Measurements from ENCODE around the gene LRRC59. TPM values are rescaled to one million over a fixed set of nuclear protein-coding genes. Genes with fewer than 3 reads are reported as not detected.

Gene LRRC59
- total RNA-seq, 2 experiments from 2014 or later, result 60.8 to 68.5 TPM

DNA sequence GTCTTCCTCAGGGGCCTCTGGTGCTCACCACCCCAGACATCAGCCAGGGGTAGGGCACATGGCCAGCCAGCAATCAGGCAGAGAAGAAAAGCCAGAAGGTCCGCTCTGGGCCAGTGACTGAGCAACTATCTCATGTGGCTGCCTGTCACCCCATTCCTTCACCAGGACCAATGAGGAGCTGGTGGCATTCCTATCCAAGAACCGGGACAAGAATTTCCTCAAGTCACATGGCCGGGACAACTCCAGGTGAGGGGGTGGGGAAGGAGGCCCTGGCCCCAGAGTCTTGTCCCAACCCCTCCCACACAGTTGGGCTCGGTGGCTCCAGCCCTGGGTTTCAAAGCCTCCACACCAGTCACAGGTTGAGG lies 42.0 kb downstream of the LRRC59 start:
- Mint-ChIP-seq H3K9me3 (no peaks in the 10 kb centered on the region), H3K4me3 (no peak overlapping the region), H3K27me3 (no peaks in the 10 kb centered on the region), H3K36me3 (ENCODE audit: low read depth) (peaks cover 13% of the 10 kb centered on the region), H3K4me1 (peaks cover 2% of the 10 kb centered on the region), H3K27ac (no peak overlapping the region)
- DNase-seq, result no peak
- POLR2A ChIA-PET, result no interaction called here
- CTCF ChIA-PET, result no interaction called here

DNA sequence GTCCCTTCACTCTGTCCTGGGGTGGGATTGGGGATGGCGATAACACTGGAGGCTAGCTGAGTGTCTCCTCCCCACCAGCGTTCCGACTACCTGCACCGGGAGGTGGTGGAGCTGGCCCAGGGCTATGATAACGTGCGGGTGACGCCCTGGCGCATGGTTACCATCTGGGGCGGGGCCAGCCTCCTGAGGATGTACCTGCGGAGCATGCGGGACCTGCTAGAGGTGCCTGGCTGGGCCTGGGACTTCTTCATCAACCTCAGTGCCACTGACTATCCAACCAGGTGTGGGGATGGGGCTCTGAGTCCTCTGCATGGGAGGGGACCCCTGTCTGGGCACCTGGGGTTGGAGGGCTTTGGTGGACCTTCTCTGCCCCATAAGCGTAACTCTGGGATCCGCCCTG lies 42.5 kb downstream of the LRRC59 start:
- DNase-seq, result no peak
- POLR2A ChIA-PET, result no interaction called here
- peaks cover 13% of the 10 kb centered on the region for H3K36me3 Mint-ChIP-seq (ENCODE audit: low read depth)
- H3K27me3 Mint-ChIP-seq, result no peaks in the 10 kb centered on the region
- no peak overlapping the region for H3K4me3 Mint-ChIP-seq
- no peaks in the 10 kb centered on the region for H3K9me3 Mint-ChIP-seq
- CTCF ChIA-PET, result interaction anchor here (1.6 kb wide), 1 partner anchor 43 kb away, joined by 5 read pairs; the partner anchor contains the start of gene LRRC59
- H3K27ac Mint-ChIP-seq, result no peak overlapping the region
- peaks cover 2% of the 10 kb centered on the region for H3K4me1 Mint-ChIP-seq

DNA sequence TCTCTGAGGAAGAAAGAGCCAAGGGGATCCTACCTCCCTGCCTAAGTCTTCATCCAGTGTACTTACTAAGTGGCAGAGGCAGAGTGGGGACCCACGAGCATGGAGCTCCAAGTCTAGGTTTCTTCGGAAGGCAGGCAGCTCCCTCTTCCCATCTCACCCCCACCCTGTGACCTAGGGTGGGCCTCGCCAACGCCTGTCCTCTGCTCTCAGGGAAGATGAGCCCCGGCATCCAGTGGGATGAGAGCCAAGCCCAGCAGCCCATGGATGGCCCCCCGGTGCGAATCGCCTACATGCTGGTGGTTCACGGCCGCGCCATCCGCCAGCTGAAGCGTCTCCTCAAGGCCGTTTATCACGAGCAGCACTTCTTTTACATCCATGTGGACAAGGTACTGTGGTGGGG lies 43.1 kb downstream of the LRRC59 start:
- peaks cover 13% of the 10 kb centered on the region for H3K36me3 Mint-ChIP-seq (ENCODE audit: low read depth)
- no peaks in the 10 kb centered on the region for H3K9me3 Mint-ChIP-seq
- no peak overlapping the region for H3K27ac Mint-ChIP-seq
- POLR2A ChIA-PET, result no interaction called here
- CTCF ChIA-PET, result interaction anchor here (1.6 kb wide), 1 partner anchor 43 kb away, joined by 5 read pairs; the partner anchor contains the start of gene LRRC59
- DNase-seq, result no peak
- H3K27me3 Mint-ChIP-seq, result no peaks in the 10 kb centered on the region
- peaks cover 2% of the 10 kb centered on the region for H3K4me1 Mint-ChIP-seq
- H3K4me3 Mint-ChIP-seq, result no peak overlapping the region

GRCh38 chr17:50353600-50354195 lies 43.6 kb downstream of the LRRC59 start:
- Mint-ChIP-seq H3K27me3 (no peaks in the 10 kb centered on the region), H3K4me3 (no peak overlapping the region), H3K36me3 (ENCODE audit: low read depth) (peaks cover 11% of the 10 kb centered on the region), H3K9me3 (no peaks in the 10 kb centered on the region), H3K4me1 (peaks cover 5% of the 10 kb centered on the region), H3K27ac (no peak overlapping the region)
- no peak for DNase-seq
- ChIA-PET CTCF (interaction anchor here (1.6 kb wide), 1 partner anchor 44 kb away, joined by 5 read pairs; the partner anchor contains the start of gene LRRC59), POLR2A (no interaction called here)

DNA sequence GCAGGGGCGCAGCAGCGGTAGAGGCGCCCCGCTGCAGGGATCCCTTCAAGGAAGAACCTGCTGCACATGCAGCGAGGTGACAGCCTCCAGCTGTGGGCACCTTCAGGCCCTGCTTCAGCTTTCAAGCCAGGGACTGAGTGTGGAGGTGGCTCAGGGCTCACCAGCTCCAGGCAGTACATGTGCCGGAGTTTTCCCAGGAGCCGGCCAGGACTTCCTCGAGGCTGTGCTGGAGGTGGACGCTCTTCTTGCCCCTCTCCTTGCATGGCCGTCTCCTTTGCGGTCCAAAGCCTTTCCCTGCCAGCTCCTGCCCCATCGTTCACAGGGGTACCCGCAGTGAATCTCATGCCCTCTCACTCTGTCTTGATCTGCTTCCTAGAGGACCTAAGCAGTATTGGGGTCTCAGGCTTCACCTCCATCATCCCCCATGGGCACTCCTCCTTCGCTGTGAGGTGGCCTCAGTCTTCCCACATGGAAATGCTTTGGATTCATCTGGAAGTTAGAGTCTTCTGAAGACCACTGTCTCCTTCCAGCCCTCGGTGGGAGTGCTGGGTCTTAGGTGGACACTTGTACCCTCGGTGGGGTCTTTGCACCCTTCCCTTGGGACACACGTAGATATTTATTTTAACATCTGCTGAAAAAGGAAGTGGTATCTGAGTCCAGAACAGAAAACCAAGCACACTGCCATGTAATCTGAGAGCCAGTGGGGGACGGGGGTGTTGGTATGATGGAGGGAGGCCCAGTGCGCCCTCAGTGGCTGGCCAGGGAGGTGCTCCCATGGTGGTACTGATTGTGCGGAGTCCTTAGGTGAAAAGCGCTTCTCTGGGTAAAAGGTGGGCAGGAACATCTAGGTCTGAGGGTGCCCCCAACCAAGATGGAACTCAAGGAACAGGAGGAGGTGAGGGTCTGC lies 44.4 kb downstream of the LRRC59 start:
- Mint-ChIP-seq H3K4me3 (no peak overlapping the region), H3K27me3 (no peaks in the 10 kb centered on the region), H3K4me1 (peaks cover 12% of the 10 kb centered on the region), H3K36me3 (ENCODE audit: low read depth) (peaks cover 7% of the 10 kb centered on the region), H3K9me3 (no peaks in the 10 kb centered on the region), H3K27ac (peak overlapping the region; percentile 9)
- ChIA-PET CTCF (interaction anchor here (0.7 to 2.1 kb wide), 3 partner anchors 8 to 45 kb away, joined by 3 to 6 read pairs (median 5); partner anchors contain the start of gene LRRC59), POLR2A (no interaction called here)
- no peak for DNase-seq

- peaks cover 3% of the 10 kb centered on the region for H3K36me3 Mint-ChIP-seq (ENCODE audit: low read depth)
- H3K27me3 Mint-ChIP-seq, result no peaks in the 10 kb centered on the region
- ChIA-PET POLR2A (no interaction called here), CTCF (interaction anchor here (0.6 to 2.1 kb wide), 4 partner anchors 9 to 133 kb away, joined by 3 to 6 read pairs (median 4); no protein-coding TSS in a partner anchor)
- H3K4me3 Mint-ChIP-seq, result no peak overlapping the region
- peak overlapping the region; percentile 47 for H3K27ac Mint-ChIP-seq
- H3K4me1 Mint-ChIP-seq, result peaks cover 19% of the 10 kb centered on the region
- no peak for DNase-seq
- H3K9me3 Mint-ChIP-seq, result no peaks in the 10 kb centered on the region
Observed at GRCh38 chr17:50352072-50352692, 45.1 kb downstream of the LRRC59 start.

DNA sequence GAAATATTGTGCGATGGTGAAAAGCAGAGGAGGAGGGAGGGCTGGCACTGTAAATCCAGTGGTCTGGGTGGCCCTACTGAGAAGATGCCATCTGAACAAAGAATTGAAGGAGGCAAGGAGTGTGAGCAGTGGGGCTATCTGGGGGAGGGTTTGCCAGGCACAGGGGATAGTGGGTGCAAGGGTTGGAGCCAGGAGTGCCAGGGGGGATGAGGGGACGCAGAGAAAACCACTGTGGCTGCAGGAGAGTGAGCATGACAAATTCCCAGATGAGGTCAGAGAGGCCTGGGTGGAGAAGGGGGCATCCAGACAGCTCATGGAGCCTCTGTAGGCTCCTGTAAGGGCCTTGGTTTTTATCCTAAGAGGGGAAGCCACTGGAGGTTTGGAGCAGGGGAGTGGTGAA lies 46.6 kb downstream of the LRRC59 start:
- CTCF ChIA-PET, result interaction anchor here (0.7 to 2.1 kb wide), 4 partner anchors 9 to 46 kb away, joined by 3 to 6 read pairs (median 3); partner anchors contain the start of gene LRRC59
- Mint-ChIP-seq H3K36me3 (ENCODE audit: low read depth) (peaks cover 3% of the 10 kb centered on the region), H3K4me1 (peaks cover 27% of the 10 kb centered on the region), H3K9me3 (no peaks in the 10 kb centered on the region), H3K4me3 (no peak overlapping the region), H3K27me3 (no peaks in the 10 kb centered on the region), H3K27ac (peak overlapping the region; percentile 62)
- POLR2A ChIA-PET, result no interaction called here
- no peak for DNase-seq

GRCh38 chr17:50349243-50349600 lies 48.1 kb downstream of the LRRC59 start:
- peaks cover 36% of the 10 kb centered on the region for H3K4me1 Mint-ChIP-seq
- peaks cover under 1% of the 10 kb centered on the region for H3K36me3 Mint-ChIP-seq (ENCODE audit: low read depth)
- CTCF ChIA-PET, result interaction anchor here (0.6 to 5.5 kb wide), 8 partner anchors 9 to 48 kb away, joined by 3 to 28 read pairs (median 3); partner anchors contain the start of gene LRRC59
- POLR2A ChIA-PET, result no interaction called here
- no peak for DNase-seq
- no peaks in the 10 kb centered on the region for H3K9me3 Mint-ChIP-seq
- no peak overlapping the region for H3K4me3 Mint-ChIP-seq
- no peak overlapping the region for H3K27ac Mint-ChIP-seq
- no peaks in the 10 kb centered on the region for H3K27me3 Mint-ChIP-seq

DNA sequence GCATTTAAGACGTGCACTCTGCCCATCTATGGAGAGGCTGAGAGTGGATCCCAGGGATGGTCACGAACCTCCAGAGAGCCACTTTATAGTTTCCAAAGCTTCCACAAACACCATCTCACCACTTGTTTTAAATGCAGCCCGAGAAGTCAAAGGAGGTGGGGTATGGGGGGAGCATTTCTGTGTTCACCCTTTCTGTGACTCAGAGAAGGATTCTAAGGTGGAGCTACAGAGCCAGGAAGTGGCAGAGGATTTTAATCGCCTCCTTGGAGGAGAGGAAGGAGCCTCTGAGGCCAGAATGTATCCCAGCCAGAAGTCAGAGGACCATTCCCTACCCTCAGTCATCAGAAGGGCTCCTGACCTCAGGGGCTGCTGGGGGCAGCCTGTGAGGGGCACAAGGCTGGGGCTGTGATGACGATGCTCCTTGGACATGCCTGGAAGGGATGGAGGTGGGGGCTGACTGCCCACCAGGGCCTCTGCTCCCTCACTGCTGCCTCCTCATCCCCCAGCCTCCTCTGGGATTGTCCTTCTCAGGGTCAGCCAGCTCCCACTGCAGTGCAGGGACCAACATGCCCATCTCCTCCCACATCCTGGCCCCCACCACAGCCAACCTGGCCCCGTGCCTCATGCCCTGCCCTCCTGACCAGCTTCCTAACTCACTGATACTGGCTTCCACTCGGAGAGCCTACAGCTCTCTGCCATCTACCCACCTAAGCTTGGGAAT lies 48.6 kb downstream of the LRRC59 start:
- no peaks in the 10 kb centered on the region for H3K36me3 Mint-ChIP-seq (ENCODE audit: low read depth)
- no peak overlapping the region for H3K27ac Mint-ChIP-seq
- ChIA-PET CTCF (interaction anchor here (1.1 to 5.5 kb wide), 6 partner anchors 9 to 49 kb away, joined by 3 to 28 read pairs (median 3); partner anchors contain the start of gene LRRC59), POLR2A (no interaction called here)
- DNase-seq, result no peak
- H3K4me1 Mint-ChIP-seq, result peaks cover 36% of the 10 kb centered on the region
- no peaks in the 10 kb centered on the region for H3K9me3 Mint-ChIP-seq
- H3K4me3 Mint-ChIP-seq, result no peak overlapping the region
- H3K27me3 Mint-ChIP-seq, result no peaks in the 10 kb centered on the region

- H3K36me3 Mint-ChIP-seq (ENCODE audit: low read depth), result no peaks in the 10 kb centered on the region
- POLR2A ChIA-PET, result no interaction called here
- peaks cover 36% of the 10 kb centered on the region for H3K4me1 Mint-ChIP-seq
Observed at GRCh38 chr17:50347894-50348291, 49.4 kb downstream of the LRRC59 start.

GRCh38 chr17:50347117-50347893 lies 50.0 kb downstream of the LRRC59 start:
- Mint-ChIP-seq H3K27ac (peak overlapping the region; percentile 92), H3K4me1 (peaks cover 36% of the 10 kb centered on the region), H3K4me3 (peak overlapping the region; percentile 88), H3K9me3 (no peaks in the 10 kb centered on the region), H3K27me3 (no peaks in the 10 kb centered on the region), H3K36me3 (ENCODE audit: low read depth) (no peaks in the 10 kb centered on the region)
- ChIA-PET CTCF (interaction anchor here (0.7 to 5.5 kb wide), 3 partner anchors 15 to 1489 kb away, joined by 3 to 28 read pairs (median 14); partner anchors contain the start of gene LRRC59), POLR2A (no interaction called here)
- DNase-seq, result no peak

More at GRCh38 chr17:50347894-50348291, 49.4 kb downstream of the LRRC59 start:
- CTCF ChIA-PET, result interaction anchor here (1.1 to 5.5 kb wide), 7 partner anchors 10 to 50 kb away, joined by 3 to 28 read pairs (median 3); partner anchors contain the start of gene LRRC59
- H3K27ac Mint-ChIP-seq, result peak overlapping the region; percentile 64
- no peak for DNase-seq
- no peaks in the 10 kb centered on the region for H3K27me3 Mint-ChIP-seq
- peak overlapping the region; percentile 88 for H3K4me3 Mint-ChIP-seq
- no peaks in the 10 kb centered on the region for H3K9me3 Mint-ChIP-seq
